HG02840 (cell line): ENCODE measurements around the gene KIAA1549.

Experiments used
- ATAC-seq: cut with Tn5 transposase; IDR thresholded peaks from one replicate; pipeline ENCODE4 v1.9.1; 2021; ENCODE audit warnings: mild to moderate bottlenecking, moderate library complexity, moderate number of reproducible peaks; ENCODE audit not compliant: unreplicated experiment, low FRiP score

Gene KIAA1549

GRCh38 chr7:138975343-138976104 lies 5.7 kb downstream of the KIAA1549 start:
- no peak for ATAC-seq

GRCh38 chr7:138974675-138975292 lies 6.4 kb downstream of the KIAA1549 start:
- ATAC-seq: no peak

- ATAC-seq: no peak
Measured at GRCh38 chr7:138974103-138974502, 7.1 kb downstream of the KIAA1549 start.

GRCh38 chr7:138970952-138971351 lies 10.2 kb downstream of the KIAA1549 start:
- no peak for ATAC-seq

- no peak for ATAC-seq
Measured at GRCh38 chr7:138970446-138970845, 10.7 kb downstream of the KIAA1549 start.

- no peak for ATAC-seq
Measured at GRCh38 chr7:138967159-138967558, 14.0 kb downstream of the KIAA1549 start.

- no peak for ATAC-seq
Measured at GRCh38 chr7:138964624-138965436, 16.4 kb downstream of the KIAA1549 start.

GRCh38 chr7:138963675-138964074 lies 17.5 kb downstream of the KIAA1549 start:
- ATAC-seq: no peak

GRCh38 chr7:138962561-138963270 lies 18.5 kb downstream of the KIAA1549 start:
- no peak for ATAC-seq

GRCh38 chr7:138961159-138961558 lies 20.0 kb downstream of the KIAA1549 start:
- no peak for ATAC-seq

GRCh38 chr7:138958391-138958956 lies 22.7 kb downstream of the KIAA1549 start:
- ATAC-seq: no peak

GRCh38 chr7:138957753-138958390 lies 23.3 kb downstream of the KIAA1549 start:
- no peak for ATAC-seq

GRCh38 chr7:138957217-138957616 lies 24.0 kb downstream of the KIAA1549 start:
- ATAC-seq: no peak

- ATAC-seq: no peak
Measured at GRCh38 chr7:138954545-138955475, 26.4 kb downstream of the KIAA1549 start.

- no peak for ATAC-seq
Measured at GRCh38 chr7:138952791-138953190, 28.4 kb downstream of the KIAA1549 start.

- ATAC-seq: no peak
Measured at GRCh38 chr7:138951953-138952352, 29.2 kb downstream of the KIAA1549 start.

GRCh38 chr7:138949421-138950088 lies 31.6 kb downstream of the KIAA1549 start:
- no peak for ATAC-seq

- no peak for ATAC-seq
Measured at GRCh38 chr7:138948403-138948802, 32.8 kb downstream of the KIAA1549 start.
